8988T (cell line): ENCODE results near the gene FBXO17.
"Not testable (repeated sequence)": the region's sequence is repeated elsewhere in the genome, so short reads cannot be mapped to it uniquely, and the experiment has no call there.

Experiments
- DNase-seq: peaks from one replicate; pipeline ENCODE4 v3.0.0; 2011

FBXO17 gene

DNA sequence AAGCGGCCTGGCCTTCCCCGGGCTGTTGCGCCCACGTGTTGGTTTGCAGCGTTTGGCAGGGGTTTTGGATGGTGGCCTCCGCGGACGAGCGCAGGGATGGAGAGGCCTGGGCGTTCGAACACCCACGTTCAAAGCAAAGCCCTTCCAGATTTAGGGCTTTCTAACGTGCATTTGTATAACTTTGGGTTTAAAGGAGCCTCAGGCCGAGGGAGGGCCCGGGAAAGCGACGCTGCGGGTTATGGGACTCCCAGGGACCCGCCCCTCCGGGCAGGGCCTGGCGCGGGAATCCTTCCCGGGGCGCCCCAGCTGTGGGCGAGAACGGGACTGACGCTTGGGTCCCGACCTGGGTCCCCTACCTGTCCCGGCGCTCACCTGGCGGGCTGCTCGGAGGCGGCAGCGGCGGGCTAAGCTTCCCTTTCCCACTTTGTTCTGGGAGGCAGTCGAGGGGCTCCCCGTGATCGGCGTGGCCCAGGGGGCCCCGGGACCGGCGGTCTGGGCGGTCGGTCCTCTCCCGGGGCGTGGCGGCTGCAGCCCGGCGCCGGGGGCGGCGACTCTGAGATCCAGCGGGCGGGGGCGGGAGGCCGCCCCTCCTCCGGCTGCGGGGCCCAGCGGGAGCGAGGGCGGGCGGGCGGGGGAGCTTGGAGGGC is at the start of gene FBXO17:
Gene FBXO17 (minus strand): TSS at position 529 of the 647 bp plus-strand sequence. CDS start 25,423 bp downstream, outside the sequence.
- peak; percentile 83 for DNase-seq

DNA sequence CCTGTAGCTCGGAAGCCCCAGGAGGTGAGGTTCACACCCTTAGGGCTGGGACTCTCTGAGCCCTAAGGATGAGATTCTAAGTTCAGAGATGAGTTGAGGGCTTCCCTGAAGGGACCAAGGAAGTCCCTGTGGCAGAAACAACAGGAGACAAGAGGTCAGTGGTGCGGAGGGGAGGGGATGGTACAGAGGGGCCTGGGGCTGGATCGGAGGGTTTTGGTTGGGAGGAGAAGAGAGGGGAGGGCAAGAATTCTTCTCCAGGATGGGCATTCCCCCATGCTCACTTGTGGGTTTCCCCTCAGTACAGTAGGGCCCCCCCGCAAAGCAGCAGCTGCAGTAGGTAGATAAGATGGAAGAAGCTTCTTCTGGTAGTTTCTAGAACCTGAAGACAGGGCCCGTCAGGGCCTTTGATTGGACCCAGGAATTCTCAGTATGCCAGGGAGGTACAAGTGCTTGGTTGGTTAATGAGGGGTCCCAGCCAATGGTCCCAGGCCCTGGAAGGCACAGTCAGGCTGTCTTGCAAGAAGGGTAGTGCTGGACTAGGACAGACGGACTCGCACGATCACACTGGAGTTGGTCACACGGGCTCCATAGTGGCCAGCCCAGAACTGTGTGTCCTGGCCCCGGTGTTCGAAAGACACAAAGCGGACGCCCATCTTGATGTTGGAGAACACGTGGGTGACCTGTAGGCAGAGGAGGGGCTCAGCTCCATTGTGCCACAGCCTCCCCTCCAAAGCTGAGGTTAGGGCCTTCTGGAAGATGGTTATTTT is 49.5 kb upstream of the FBXO17 start:
- DNase-seq, result no peak

DNA sequence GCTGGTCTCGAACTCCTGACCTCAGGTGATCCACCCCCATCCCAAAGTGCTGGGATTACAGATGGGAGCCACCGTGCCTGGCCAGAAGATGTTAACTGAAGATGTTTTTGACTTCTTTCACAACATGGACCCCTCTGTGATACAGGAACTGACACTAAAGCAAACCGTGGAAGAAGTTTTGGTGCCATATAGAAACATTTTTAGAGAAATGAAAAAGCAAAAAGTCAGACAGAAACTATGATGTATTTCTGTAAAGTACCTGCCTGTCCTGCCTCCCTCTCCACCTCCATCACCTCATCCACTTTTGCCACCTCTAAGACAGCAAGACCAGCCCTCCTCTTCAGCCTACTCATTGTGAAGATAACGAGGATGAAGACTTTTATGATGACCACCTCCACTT is 45.5 kb upstream of the FBXO17 start:
- no peak for DNase-seq

DNA sequence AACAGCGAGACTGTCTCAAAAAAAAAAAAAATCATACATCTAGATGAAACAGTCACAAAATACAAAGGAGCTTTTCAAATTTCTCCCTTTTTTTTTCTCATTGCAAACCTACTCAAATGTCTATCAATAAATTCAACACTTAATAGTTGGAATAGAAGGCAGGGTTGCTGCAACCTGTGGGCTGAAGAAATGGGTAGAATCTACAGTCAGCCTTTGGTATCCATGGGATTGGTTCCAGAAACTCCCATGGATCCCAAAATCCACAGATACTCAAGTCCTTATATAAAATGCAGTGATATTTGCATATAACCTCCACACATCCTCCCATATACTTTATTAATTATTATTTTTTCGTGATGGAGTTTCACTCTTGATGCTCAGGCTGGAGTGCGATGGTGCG is 42.1 kb upstream of the FBXO17 start:
- DNase-seq, result no peak

- no peak for DNase-seq
Measured at GRCh38 chr19:39017026-39017425, 41.5 kb upstream of the FBXO17 start.

DNA sequence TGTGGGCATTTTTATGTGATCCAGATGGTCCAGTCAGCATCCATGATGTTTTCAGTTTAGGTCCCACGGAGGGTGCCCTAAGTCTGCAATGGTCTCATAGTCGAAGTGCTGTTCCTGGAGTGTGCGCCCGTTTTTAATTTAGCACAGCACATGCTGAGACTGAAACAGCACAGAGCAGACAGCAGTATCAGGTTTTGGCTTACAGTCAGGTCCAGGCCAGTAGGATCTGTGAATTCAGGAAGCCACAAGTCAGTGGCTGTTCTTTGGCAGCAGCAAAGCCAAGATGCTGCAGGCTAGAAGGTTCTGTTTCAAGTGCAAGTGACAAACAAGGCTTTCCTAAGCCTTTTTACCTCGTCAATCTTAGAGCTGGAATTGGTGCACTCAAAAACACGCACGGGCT is 38.5 kb upstream of the FBXO17 start:
- no peak for DNase-seq

- no peak for DNase-seq
Measured at GRCh38 chr19:39009001-39009400, 33.5 kb upstream of the FBXO17 start.

DNA sequence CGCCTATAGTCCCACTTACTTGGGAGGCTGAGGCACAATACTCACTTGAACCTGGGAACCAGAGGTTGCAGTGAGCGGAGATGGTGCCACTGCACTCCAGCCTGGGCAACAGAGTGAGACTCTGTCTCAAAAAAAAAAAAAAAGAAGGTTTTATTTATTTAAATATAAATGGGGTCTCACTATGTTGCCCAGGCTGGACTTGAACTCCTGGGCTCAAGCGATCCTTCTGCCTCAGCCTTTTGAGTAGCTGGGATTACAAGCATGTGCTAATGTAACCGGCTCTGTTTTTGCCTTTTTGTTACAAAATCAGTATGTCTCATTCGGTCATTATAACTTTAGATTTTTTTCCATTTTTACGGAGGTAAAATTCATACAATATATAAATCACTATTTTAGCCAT is 32.6 kb upstream of the FBXO17 start:
- DNase-seq, result no peak

GRCh38 chr19:39007096-39007495 is 31.6 kb upstream of the FBXO17 start:
- DNase-seq, result no peak

DNA sequence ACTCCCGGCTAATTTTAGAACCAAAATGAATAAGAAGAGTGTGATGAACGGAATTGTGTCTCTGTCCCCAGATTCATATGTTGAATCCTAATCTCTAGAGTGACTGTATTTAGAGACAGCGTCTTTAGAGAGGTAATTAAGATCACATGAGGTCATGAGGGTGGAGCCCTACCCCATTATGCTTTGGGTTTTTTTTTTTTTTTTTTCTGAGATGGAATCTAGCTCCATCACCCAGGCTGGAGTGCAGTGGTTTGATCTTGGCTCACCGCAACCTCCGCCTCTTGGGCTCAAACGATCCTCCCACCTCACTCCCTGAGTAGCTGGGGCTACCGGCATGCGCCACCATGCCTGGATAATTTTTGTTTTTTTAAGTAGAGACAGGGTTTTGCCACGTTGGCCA is 28.9 kb upstream of the FBXO17 start:
- DNase-seq, result no peak

- no peak for DNase-seq
Measured at GRCh38 chr19:39003796-39004195, 28.3 kb upstream of the FBXO17 start.

GRCh38 chr19:39003188-39003587 is 27.6 kb upstream of the FBXO17 start:
- DNase-seq, result no peak

DNA sequence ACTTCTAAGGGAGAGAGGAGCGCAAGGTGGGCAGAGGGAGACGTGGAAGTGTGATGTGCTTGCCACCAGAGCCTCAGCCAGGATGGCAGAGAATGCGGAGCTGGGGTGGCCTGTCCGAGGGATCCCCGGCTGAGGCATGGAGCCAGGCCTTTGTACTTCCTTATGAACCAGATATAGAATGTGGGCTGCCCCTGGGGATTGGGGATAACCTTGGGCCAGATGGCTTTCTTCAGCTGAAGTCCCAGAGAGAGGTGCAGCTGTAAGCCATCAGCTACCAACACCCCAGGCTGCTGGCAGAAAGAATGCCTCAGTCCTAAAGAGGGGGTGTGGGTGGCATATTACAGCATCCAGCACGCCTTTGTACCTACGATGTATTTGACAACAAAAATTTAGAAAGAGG is 25.5 kb upstream of the FBXO17 start:
- DNase-seq, result no peak

GRCh38 chr19:38997576-38997975 is 22.0 kb upstream of the FBXO17 start:
- not testable (repeated sequence) for DNase-seq

GRCh38 chr19:38993271-38993670 is 17.7 kb upstream of the FBXO17 start:
- DNase-seq, result no peak

DNA sequence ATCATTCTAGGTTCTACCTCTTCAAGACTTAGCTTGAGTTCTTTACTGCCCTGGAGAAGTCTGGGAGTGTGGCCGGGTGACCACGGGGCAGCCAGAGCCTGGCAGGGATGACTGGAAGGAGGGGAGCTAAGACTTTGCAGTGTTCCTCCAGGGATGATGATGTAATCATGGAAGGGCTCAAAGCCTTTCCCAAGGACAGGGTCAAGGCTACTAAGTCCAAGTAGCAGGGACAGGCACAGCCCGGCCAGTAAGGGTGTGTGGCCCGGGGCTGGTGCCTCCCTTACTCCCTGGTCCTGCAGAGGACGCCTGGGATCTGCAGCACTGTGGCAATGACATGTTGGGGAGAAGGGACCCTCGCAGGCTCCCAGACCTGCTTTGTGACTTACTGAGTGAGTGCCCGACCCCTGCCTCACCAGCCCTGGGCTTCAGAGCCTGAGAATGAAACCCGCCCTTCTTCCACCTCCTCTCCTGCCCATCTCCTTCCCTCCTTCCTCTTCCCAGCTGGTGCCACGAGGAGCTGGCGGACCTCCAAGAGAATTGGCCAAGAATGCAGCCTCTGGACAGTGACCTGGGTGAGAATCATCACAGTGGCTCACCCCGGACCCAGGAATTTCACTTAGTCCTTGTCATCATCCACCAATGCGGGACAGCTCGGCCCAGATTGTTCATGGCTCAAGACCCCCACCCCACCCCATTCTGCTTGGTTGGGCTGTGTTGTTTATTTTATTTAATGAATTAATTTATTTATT is 15.6 kb upstream of the FBXO17 start:
- DNase-seq, result no peak

DNA sequence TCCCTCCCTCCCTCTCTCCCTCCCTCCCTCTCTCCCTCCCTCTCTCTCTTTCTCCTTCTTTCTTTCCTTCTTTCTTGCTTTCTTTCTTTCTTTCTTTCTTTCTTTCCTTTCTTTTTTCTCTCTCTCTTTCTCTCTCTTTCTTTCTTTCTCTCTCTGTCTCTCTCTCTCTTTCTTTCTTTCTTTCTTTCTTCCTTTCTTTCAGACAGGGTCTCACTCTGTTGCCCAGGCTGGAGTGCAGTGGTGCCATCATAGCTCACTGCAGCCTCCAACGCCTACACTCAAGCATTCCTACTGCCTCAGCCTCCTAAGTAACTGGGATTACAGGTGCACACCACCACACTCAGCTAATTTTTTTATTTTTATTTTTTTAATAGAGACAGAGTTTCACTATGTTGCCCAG is 14.1 kb upstream of the FBXO17 start:
- DNase-seq, result not testable (repeated sequence)

- DNase-seq, result no peak
Measured at GRCh38 chr19:38989066-38989605, 13.6 kb upstream of the FBXO17 start.

DNA sequence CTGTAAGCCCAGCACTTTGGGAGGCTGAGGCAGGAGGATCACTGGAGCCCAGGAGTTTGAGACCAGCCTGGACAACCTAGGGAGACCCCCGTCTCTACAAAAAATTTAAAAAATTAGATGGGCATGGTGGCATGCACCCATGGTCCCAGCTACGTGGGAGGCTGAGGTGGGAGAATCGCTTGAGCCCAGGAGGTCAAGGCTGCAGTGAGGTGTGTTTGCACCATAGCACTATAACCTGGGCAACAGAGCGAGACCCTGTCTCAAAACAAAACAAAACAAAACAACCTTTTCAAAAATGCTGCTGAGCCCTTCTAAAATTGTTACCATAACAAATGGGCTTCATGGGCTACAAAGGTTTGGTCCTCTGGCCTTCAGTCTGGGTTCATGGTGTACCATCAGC is 13.1 kb upstream of the FBXO17 start:
- DNase-seq, result not testable (repeated sequence)

DNA sequence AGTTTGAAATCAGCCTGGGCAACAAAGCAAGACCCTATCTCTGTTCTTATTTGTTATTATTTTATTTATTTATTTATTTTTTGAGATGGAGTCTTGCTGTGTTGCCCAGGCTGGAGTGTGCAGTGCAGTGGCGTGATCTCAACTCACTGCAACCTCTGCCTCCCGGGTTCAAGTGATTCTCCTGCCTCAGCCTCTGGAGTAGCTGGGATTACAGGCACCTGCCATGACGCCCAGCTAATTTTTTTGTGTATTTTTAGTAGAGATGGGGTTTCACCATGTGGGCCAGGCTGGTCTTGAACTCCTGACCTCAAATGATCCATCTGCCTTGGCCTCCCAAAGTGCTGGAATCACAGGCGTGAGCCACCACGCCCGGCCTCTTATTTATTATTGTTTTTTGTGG is 12.2 kb upstream of the FBXO17 start:
- not testable (repeated sequence) for DNase-seq

DNA sequence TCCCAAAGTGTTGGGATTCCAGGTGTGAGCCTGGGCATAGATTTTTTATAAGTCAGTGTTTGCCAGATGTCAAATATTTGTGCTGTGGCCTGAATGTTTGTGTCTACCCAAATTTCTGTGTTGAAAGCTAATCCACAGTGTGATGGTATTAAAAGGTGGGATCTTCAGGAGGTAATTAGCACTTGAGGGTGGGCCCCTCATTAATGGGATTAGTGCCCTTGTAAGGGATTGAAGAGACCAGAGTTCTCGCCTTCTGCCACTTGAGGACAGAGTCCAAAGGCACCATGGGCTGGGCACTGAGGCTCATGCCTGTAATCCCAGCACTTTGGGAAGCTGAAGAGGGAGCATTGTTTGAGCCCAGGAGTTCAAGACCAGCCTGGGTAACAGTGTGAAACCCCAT is 9.7 kb upstream of the FBXO17 start:
- DNase-seq, result no peak

GRCh38 chr19:38980583-38981374 is 5.2 kb upstream of the FBXO17 start:
- no peak for DNase-seq

DNA sequence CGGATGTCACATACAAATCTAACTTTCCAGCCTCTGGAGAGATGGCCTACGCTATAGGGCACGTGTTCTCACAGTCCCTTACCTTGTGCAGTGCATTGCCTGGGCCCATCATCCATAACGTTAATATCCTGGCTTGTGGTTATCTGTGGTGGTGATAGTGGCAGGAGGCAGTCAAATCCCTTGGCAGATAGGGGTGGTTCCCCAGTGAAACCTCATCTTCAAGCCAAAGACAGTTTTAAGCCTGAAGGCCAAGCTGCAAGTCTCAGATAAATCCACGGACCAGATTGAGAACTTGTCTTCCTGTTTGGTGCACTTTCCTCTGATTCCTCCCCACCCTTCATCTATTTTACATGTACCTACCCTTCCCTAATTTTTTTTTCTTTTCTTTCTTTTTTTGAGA is 4.3 kb upstream of the FBXO17 start:
- no peak for DNase-seq
